DOHH2 (cell line): ENCODE results near the gene TLR9.

Experiments used
- H3F3A ChIP-seq: fragments of 200-600 bp; sonication (generic), shearing (Covaris generic); 2 replicates; pipeline ENCODE4 v1.6.0; 2016; ENCODE audit warnings: antibody characterized with exemption, mild to moderate bottlenecking; ENCODE audit not compliant: control insufficient read depth, insufficient read depth
- H3K27ac ChIP-seq: fragments of 200-600 bp; sonication (generic); 2 replicates; pipeline ENCODE4 v1.5.1; 2014; ENCODE audit warnings: low read depth, mild to moderate bottlenecking, low read length, moderate library complexity
- H3K27me3 ChIP-seq: fragments of 200-600 bp; sonication (generic); 2 replicates; pipeline ENCODE4 v1.6.1; 2014; ENCODE audit warnings: mild to moderate bottlenecking, low read length, mixed read lengths; ENCODE audit not compliant: control insufficient read depth
- H3K36me3 ChIP-seq: fragments of 200-600 bp; sonication (generic); 2 replicates; pipeline ENCODE4 v1.6.1; 2014; ENCODE audit warnings: mild to moderate bottlenecking, low read length, moderate library complexity, mixed read lengths; ENCODE audit not compliant: control insufficient read depth
- H3K4me1 ChIP-seq: fragments of 200-600 bp; sonication (generic); 2 replicates; pipeline ENCODE4 v1.6.1; 2014; ENCODE audit warnings: mild to moderate bottlenecking, low read length, mixed read lengths; ENCODE audit not compliant: control insufficient read depth
- H3K4me2 ChIP-seq: fragments of 200-600 bp; sonication (generic); 2 replicates; pipeline ENCODE4 v1.6.0; 2014; ENCODE audit warnings: mild to moderate bottlenecking, low read length, moderate library complexity
- H3K4me3 ChIP-seq: fragments of 200-600 bp; sonication (generic); 2 replicates; pipeline ENCODE4 v1.5.1; 2014; ENCODE audit warnings: mild to moderate bottlenecking, low read length, mixed read lengths
- H3K79me2 ChIP-seq: fragments of 200-600 bp; sonication (generic); 2 replicates; pipeline ENCODE4 v1.6.1; 2014; ENCODE audit warnings: mild to moderate bottlenecking, low read length, mixed read lengths; ENCODE audit not compliant: control insufficient read depth
- H3K9me2 ChIP-seq: fragments of 200-600 bp; sonication (generic); replicated peaks from 2 replicates; pipeline ENCODE4 v1.6.1; 2014; ENCODE audit warnings: mild to moderate bottlenecking, low read length, mixed read lengths; ENCODE audit not compliant: control insufficient read depth
- H3K9me3 ChIP-seq: fragments of 200-600 bp; sonication (generic); 2 replicates; pipeline ENCODE4 v1.6.1; 2014; ENCODE audit warnings: antibody characterized with exemption, low read length, mixed read lengths; ENCODE audit not compliant: control insufficient read depth, insufficient read depth
- H4K20me1 ChIP-seq: fragments of 200-600 bp; sonication (generic); 2 replicates; pipeline ENCODE4 v1.6.0; 2014; ENCODE audit warnings: low read depth, mild to moderate bottlenecking, antibody characterized with exemption, low read length, moderate library complexity; ENCODE audit not compliant: control insufficient read depth, insufficient read depth
- CTCF ChIP-seq: fragments of 200-600 bp; sonication (generic); IDR thresholded peaks from one replicate; pipeline ENCODE4 v1.5.1; 2014; ENCODE audit warnings: antibody characterized with exemption, mild to moderate bottlenecking, low read depth, low read length; ENCODE audit not compliant: poor library complexity, severe bottlenecking
- EZH2phosphoT487 ChIP-seq: fragments of 200-600 bp; sonication (generic); IDR thresholded peaks from 2 replicates; pipeline ENCODE4 v1.6.1; 2017; ENCODE audit warnings: borderline replicate concordance, mild to moderate bottlenecking, antibody characterized with exemption, low read length, moderate library complexity, mixed read lengths

Gene TLR9

GRCh38 chr3:52240059-52240885 is 14.8 kb upstream of the TLR9 start:
- Histone ChIP-seq H3K4me2 (peak overlapping the region; percentile 99), H3K4me3 (peak overlapping the region; percentile 85), H3K36me3 (peaks cover 8% of the 10 kb centered on the region), H3K4me1 (peaks cover 42% of the 10 kb centered on the region), H3K27me3 (peaks cover 5% of the 10 kb centered on the region), H4K20me1 (no peaks in the 10 kb centered on the region; the same call in 1 of the 2 replicates), H3K9me3 (no peaks in the 10 kb centered on the region), H3K9me2 (no peaks in the 10 kb centered on the region), H3F3A (peaks cover 2% of the 10 kb centered on the region; the same call in 1 of the 2 replicates), H3K27ac (no peak overlapping the region), H3K79me2 (peaks cover 44% of the 10 kb centered on the region)
- TF ChIP-seq CTCF (no peak), EZH2phosphoT487 (no peak)

- H3K9me3 ChIP-seq = no peaks in the 10 kb centered on the region
- peak within 1 kb of the TSS; percentile 85 for H3K4me3 ChIP-seq
- H3K36me3 ChIP-seq = peaks cover 15% of the 10 kb centered on the region
- H3K9me2 ChIP-seq = no peaks in the 10 kb centered on the region
- no peaks in the 10 kb centered on the region; the same call in 1 of the 2 replicates for H3F3A ChIP-seq
- H4K20me1 ChIP-seq = no peaks in the 10 kb centered on the region; the same call in 1 of the 2 replicates
- no peak for TF ChIP-seq EZH2phosphoT487
- TF ChIP-seq CTCF = peak; percentile 64
- H3K27me3 ChIP-seq = no peaks in the 10 kb centered on the region
- H3K4me2 ChIP-seq = peak within 1 kb of the TSS; percentile 99
- H3K4me1 ChIP-seq = peaks cover 30% of the 10 kb centered on the region
- peak within 1 kb of the TSS; percentile 55 for H3K27ac ChIP-seq
- peaks cover 44% of the 10 kb centered on the region for H3K79me2 ChIP-seq
These were observed 13.6 kb upstream of the TLR9 start, which contains the start of gene TWF2 for GRCh38 chr3:52238761-52239701. Gene TWF2 (minus strand): TSS chr3:52239158. CDS start chr3:52239016, 142 bp downstream.

GRCh38 chr3:52238193-52238760 is 12.8 kb upstream of the TLR9 start:
- no peaks in the 10 kb centered on the region; the same call in 1 of the 2 replicates for H3F3A ChIP-seq
- peak overlapping the region; percentile 99 for H3K4me2 ChIP-seq
- TF ChIP-seq CTCF (no peak), EZH2phosphoT487 (no peak)
- peak overlapping the region; percentile 55 for H3K27ac ChIP-seq
- H3K79me2 ChIP-seq = peaks cover 44% of the 10 kb centered on the region
- H3K9me3 ChIP-seq = no peaks in the 10 kb centered on the region
- H3K36me3 ChIP-seq = peaks cover 19% of the 10 kb centered on the region
- H3K9me2 ChIP-seq = no peaks in the 10 kb centered on the region
- no peaks in the 10 kb centered on the region; the same call in 1 of the 2 replicates for H4K20me1 ChIP-seq
- peaks cover 26% of the 10 kb centered on the region for H3K4me1 ChIP-seq
- no peaks in the 10 kb centered on the region for H3K27me3 ChIP-seq
- H3K4me3 ChIP-seq = peak overlapping the region; percentile 85
